ENCODE results near the gene SLC25A45.

The SLC25A45 gene

GRCh38 chr11:65427691-65428577 is 45.5 kb upstream of the SLC25A45 start:
- TF ChIP-seq CTCF (IDR thresholded peaks at IDR 0.05; ENCODE audit: low read depth, low read length) = no peak
- H3K4me3 ChIP-seq (ENCODE audit: low read depth, low read length) = peak overlapping the region; percentile 91

- no peak for TF ChIP-seq CTCF (IDR thresholded peaks at IDR 0.05; ENCODE audit: low read depth, low read length)
These were observed 44.6 kb upstream of the SLC25A45 start for GRCh38 chr11:65426839-65427690.

GRCh38 chr11:65425971-65426838 is 43.8 kb upstream of the SLC25A45 start:
- peak overlapping the region; percentile 91 for H3K4me3 ChIP-seq (ENCODE audit: low read depth, low read length)
- no peak for TF ChIP-seq CTCF (IDR thresholded peaks at IDR 0.05; ENCODE audit: low read depth, low read length)

More at GRCh38 chr11:65426839-65427690, 44.6 kb upstream of the SLC25A45 start:
- peak overlapping the region; percentile 91 for H3K4me3 ChIP-seq (ENCODE audit: low read depth, low read length)

- TF ChIP-seq CTCF (IDR thresholded peaks at IDR 0.05; ENCODE audit: low read depth, low read length) = no peak
- H3K4me3 ChIP-seq (ENCODE audit: low read depth, low read length) = peak overlapping the region; percentile 91
These were observed 42.9 kb upstream of the SLC25A45 start for GRCh38 chr11:65425105-65425970.

GRCh38 chr11:65424205-65425104 is 42.0 kb upstream of the SLC25A45 start:
- TF ChIP-seq CTCF (IDR thresholded peaks at IDR 0.05; ENCODE audit: low read depth, low read length) = no peak
- H3K4me3 ChIP-seq (ENCODE audit: low read depth, low read length) = peak overlapping the region; percentile 91

Data from WI38 (cell line).